GM20000 (cell line): ENCODE results near the gene KLK10.
"Not testable (repeated sequence)": the region's sequence is repeated elsewhere in the genome, so short reads cannot be mapped to it uniquely, and the experiment has no call there.

Experiments
- DNase-seq: peaks from one replicate; pipeline ENCODE4 v3.0.0; 2012; ENCODE audit warnings: low spot score
- CTCF ChIP-seq: IDR thresholded peaks from 2 replicates; pipeline ENCODE4 v1.5.1; 2012; ENCODE audit warnings: mild to moderate bottlenecking, control low read depth; ENCODE audit errors: extremely low read depth, missing control alignments

KLK10 gene

GRCh38 chr19:51001515-51001914 lies 18.0 kb downstream of the KLK10 start, which contains the start of gene KLK8:
KLK8 (minus strand) TSS chr19:51001604; CDS start chr19:51001167, 437 bp downstream.
- DNase-seq: no peak
- no peak for TF ChIP-seq CTCF

GRCh38 chr19:51000981-51001380 lies 18.5 kb downstream of the KLK10 start:
- no peak for TF ChIP-seq CTCF
- DNase-seq: no peak

GRCh38 chr19:51000426-51000825 lies 19.1 kb downstream of the KLK10 start:
- no peak for DNase-seq
- TF ChIP-seq CTCF: no peak

GRCh38 chr19:50998686-50999085 lies 20.8 kb downstream of the KLK10 start:
- TF ChIP-seq CTCF: no peak
- no peak for DNase-seq

GRCh38 chr19:50998061-50998460 lies 21.4 kb downstream of the KLK10 start:
- TF ChIP-seq CTCF: no peak

GRCh38 chr19:50994129-50994528 lies 25.4 kb downstream of the KLK10 start:
- no peak for DNase-seq
- TF ChIP-seq CTCF: no peak

More at GRCh38 chr19:50998061-50998460, 21.4 kb downstream of the KLK10 start:
- no peak for DNase-seq

- no peak for DNase-seq
Measured at GRCh38 chr19:50992666-50993035, 26.9 kb downstream of the KLK10 start.

GRCh38 chr19:50984416-50984815 lies 35.1 kb downstream of the KLK10 start:
- not testable (repeated sequence) for DNase-seq

More at GRCh38 chr19:50992666-50993035, 26.9 kb downstream of the KLK10 start:
- TF ChIP-seq CTCF: no peak
